ENCODE data around the gene CASP1.
"Not testable (repeated sequence)": the region's sequence is repeated elsewhere in the genome, so short reads cannot be mapped to it uniquely, and the experiment has no call there.

Gene CASP1

DNA sequence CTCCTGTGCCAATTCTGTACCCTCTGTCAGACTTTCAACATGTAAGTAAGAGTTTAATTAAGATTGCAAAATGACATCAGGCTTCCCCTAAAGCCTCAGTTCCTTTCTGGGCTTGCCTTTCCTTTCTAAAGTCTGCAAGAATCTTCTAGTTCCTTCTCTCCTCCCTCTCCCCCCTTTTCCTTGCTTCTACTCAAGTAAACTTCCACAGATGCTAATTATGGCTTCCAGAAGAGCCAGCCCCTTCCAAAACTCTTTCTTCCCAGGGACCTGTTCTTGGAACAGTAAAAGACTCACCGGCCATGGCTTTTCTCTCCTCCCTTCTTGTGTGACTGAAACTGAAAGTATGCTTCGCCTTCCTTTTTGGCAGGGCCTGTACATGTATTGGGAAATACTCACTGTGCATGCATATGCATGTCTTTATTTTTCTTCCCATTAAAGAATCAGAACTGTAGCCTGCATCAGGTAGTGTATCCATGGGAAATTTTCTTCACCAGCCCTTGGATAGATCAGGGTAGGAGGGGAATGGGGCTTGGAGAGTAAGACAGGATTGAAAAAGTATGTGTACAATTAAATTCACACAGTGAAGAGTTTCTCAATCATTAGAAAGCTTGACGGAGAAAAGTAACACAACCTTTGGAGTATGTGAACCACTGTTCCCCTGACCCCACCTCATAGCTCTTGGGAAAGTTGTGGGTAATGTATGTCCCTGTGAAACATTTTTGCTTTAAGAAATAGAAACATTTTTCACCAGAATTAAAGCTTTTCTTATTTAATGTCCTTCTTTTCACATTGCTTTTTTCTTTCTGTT is at the start of gene CASP1:
Gene CASP1 (minus strand): TSS at position 332 of the 808 bp plus-strand sequence. CDS start 31 bp downstream, at position 301.
- DNase-seq = no peak

GRCh38 chr11:105081412-105082150 is 46.6 kb upstream of the CASP1 start:
- no peak for DNase-seq

DNA sequence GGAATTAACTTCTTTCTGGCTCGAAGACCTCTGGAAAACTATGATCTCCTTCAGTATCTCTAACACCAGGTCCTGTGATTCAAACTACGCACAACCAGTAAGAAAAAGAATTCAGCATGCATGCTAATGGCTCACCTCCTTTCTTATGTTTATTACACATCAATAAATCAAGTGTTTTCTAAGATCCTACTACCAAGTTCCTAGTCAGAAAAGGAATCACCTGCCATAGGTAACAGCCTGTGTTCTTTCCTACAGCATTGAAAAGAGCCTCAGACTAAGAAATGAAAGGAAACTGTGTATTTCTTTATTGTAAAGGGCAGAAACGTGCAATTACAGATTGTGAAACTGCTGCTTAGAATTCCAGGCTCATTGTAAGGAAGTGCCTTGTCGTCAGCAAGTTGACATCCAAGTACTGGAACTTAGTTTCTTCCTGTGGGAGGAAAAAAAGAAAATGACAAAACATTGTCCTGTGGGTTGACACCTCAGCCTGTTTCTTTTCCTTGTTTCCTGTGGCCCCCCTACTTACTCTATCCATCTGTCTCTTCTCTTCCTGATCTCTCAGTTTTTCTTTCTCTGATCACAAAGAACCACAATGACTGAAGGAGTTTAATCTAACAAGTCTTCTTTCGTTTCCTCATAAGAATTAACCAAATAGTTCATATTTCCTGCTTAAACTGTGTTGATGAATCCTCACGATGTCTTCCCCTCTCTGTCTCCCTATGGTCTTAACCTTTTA is 45.4 kb upstream of the CASP1 start:
- DNase-seq = not testable (repeated sequence)

DNA sequence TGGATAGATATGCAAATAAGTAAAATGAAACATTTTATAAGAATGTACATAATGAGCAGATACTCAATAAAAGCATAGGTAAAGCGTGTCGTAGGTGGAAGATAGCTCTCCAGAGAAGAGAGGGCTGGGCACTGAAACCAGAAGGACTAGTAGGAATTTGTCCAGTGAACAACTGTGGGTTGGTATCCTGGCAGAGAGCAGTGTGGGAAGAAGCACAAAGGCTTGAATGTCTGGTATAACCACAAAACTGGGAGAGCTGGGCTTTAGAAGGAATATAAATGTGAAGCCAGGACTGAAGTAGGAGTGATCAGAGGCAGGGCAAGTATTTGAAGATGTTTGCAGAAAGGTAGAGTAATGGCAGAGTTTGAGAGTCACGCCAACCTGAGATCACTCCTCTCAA is 43.3 kb upstream of the CASP1 start:
- DNase-seq = no peak

GRCh38 chr11:105077141-105077790 is 42.3 kb upstream of the CASP1 start:
- DNase-seq = not testable (repeated sequence)

DNA sequence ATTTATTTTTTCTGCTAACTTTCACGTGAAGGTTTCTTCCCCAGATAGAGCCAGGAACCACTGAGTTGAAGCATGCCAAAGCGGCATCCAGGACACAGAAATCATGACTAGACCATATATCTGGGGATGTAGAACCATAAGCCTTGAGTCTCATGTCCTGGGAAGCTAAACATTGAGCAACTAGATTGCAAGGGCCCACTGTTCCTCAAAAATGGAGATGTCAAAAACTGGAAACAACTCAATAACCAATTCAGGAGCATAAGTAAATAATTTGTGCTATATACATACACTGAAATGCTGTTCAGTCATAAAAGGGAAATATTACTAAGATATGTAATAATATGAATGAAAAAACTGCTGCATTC is 39.2 kb upstream of the CASP1 start:
- no peak for DNase-seq

DNA sequence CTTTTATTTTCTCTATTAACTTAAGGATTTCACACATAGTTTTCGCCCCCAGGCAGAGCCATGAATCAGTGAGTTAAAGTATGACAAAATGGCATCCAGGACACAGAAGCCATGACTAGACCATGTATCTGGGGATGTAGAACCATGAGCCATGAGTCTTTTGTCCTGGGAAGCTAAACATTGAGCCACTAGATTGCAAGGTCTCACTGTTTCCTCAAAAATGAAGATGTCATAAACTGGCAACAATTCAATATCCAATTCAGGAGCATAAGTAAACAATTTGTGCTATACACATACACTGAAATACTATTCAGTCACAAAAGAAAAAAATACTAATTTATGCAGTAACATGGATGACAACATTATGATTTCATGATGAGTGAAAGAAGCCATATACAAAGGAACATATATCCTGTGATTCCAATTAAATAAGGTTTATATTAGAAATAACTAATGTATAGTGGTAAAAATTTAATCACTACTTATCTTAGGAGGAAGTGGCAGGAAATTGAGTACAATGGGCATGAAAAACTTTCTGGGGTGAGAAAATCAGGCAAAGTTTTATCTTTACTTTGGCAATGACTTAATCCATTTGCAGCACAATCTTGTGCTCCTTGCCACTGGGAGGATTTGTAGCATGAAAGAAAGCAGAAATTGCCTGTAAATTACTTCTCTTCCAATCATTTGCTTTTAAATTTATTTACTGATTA is 38.7 kb upstream of the CASP1 start:
- no peak for DNase-seq

DNA sequence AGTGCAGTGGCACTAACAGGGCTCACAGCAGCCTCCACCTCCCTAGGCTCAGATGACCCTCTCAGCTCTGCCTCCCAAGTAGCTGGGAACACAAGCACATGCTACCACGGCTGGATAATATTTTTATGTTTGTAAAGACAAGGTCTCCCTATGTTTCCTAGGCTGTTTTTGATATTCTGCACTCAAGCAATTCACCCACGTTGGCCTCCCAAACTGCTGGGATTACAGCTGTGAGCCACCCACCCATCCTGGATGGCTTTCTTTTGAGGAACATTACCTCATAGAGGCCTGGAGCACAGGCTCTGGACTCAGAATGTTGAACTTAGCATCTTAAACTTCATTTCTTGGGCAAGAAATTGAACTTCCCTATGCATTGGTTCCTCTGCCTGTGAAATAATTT is 37.1 kb upstream of the CASP1 start:
- DNase-seq = not testable (repeated sequence)

GRCh38 chr11:105071089-105071732 is 36.3 kb upstream of the CASP1 start:
- DNase-seq = no peak

GRCh38 chr11:105070306-105070705 is 35.4 kb upstream of the CASP1 start:
- DNase-seq = no peak

DNA sequence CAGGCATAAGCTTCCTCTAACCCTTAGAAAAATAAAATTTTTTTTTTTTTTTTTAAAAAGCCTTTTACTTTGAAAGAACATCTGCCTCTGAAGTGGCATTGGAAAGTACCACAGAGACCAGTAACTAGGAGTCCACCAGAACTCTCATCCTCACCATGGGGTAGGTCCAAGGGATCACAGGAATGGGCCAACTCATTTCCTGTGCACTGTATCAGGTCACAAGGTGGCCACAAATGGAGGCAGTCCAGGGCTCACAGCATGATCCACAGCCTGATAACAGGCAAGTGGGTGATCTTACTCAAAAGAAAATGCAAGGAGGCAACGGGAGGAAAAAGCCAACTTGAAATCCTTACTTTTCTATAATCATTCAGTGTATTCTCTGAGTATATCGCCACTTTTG is 34.8 kb upstream of the CASP1 start:
- not testable (repeated sequence) for DNase-seq

GRCh38 chr11:105063245-105063941 is 28.4 kb upstream of the CASP1 start:
- not testable (repeated sequence) for DNase-seq

GRCh38 chr11:105057432-105057831 is 22.5 kb upstream of the CASP1 start:
- DNase-seq = no peak

DNA sequence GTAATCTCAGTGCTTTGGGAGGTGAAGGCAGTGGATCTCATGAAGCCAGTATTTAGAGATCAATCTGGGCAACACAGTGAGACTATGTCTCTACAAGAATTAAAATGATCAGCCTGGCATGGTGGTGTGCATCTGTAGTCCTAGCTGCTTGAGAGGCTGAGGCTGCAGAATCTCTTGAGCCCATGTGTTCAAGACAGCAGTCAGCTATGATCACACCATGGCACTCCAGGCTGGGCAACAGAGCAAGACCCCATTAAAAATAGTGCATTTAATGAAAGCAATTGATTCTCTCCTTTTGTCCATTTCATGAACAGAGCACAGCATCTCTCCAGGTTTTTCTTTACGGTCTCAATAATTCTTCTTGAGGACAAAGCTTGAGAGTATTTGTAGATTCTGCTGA is 21.5 kb upstream of the CASP1 start:
- DNase-seq = no peak

DNA sequence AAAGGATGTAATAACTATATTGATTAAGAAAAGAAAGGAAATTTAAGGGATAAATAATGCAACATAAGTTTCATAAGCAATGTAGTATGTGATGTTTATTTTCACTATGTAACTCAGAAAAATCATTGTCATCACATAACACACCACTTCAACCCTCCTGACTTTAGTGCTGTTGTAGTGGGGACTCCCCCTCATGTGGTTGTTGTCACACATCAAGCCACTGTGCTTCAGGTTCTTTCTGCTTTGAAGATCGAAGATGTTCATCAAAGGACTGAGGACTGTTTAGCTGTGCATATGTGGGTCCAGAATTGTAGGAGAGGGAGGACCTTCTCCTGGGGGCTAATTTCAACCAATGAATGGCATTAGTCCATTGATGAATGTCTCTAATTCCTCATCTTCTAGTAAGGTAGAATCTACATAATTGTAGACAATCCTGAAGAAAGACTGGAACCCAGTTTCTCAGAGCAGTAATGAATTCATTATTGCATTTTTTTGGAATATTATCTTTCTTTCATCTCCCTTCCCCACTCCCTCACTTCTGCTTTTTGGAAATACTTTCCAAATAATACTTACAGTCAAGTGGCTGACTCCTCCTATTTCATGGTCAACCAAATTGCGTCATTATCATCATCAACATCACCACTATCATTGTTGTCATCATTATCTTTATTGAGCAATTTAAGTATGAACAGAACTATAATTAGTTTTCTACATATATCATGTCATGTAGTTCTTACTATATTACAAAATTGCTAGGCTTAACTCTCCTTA is 20.0 kb upstream of the CASP1 start:
- DNase-seq = no peak

GRCh38 chr11:105052487-105052886 is 17.5 kb upstream of the CASP1 start:
- no peak for DNase-seq

DNA sequence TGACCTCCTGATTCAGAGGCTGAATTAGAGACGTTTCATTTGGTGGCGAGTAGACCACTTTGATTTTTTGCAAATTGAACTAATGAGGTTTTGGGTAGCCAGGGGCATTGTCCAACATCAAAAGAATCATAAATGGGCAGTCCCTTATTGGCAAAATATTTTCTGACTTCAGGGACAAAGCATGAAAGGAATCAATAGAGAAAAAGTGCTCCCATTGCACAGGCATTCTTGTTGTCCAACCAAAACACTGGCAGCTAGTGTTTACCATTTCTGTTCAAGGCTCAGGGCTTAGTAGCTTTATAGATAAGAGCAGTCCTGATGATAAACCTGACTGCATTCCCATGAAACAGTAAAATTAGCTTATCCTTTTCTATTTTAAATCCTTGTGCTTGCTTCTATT is 16.6 kb upstream of the CASP1 start:
- no peak for DNase-seq

DNA sequence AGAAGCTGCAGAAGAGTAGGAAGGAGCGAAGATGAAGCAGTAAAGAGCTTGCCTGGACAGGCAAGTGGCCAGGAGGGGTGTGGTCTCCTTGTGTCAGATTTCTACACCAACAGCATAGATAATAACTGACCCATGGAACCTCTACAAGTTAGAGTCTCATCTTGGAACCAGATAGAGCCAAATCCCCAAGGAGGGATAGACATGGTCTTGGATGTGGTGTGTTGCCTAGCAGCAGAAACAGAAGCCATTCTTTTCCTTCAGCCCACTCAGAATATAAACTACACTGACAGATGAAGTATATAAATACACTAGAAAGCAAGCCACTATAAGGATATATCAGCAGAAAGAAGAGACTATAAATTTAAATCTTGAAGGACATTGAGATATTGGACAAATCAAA is 14.5 kb upstream of the CASP1 start:
- DNase-seq = no peak

- DNase-seq = no peak
Measured at GRCh38 chr11:105046898-105047579, 12.1 kb upstream of the CASP1 start.

All from NCI-H510A treated with DMSO at 0.1 percent for 48 hours (cell line).